ENCODE data around the gene NQO1. TPM values are rescaled to one million over a fixed set of nuclear protein-coding genes. Genes with fewer than 3 reads are reported as not detected.

The NQO1 gene
- total and polyA plus RNA-seq, 2 donors: 12.1 to 92.5 TPM

DNA sequence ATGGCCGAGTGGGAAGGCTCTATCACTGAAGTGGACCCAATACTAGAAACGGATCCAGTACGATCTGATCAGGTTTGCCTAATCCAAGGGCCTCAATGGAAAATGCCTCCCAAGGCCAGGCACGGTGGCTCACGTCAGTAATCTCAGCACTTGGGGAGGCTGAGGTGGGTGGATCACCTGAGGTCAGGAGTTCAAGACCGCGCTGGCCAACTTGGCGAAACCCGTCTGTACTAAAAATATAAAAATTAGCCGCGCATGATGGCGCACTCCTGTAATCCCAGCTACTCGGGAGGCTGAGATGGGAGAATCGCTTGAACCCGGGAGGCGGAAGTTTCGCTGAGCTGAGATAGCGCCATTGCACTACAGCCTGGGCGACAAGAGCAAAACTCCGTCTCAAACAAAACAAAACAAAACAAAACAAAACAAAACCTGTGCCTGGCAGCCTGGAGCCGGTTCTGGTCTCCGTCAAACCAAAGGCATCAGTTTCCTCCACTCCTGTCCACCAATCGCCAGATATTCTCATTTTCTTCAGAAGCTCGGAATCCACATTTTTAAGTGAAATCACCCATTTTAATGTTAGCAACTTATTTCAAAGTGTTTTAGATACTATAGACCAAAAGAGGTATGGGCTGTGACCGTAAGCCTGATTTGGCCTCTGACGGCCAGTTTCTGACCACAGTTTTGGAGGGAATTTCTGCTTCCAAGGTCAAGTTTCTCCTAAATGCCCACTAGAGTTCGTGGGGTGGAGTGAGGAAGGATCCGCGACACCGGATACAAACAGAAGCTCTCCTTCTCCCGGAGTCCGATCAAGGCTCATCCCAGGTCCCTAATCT is 664 bp downstream of the NQO1 start:
- DNase-seq (ENCODE audit: extremely low spot score): no peak
- 68% methylated on average over 32 of the region's 32 CpGs for WGBS
- Histone ChIP-seq H3K36me3 (ENCODE audit: insufficient read depth) (no peaks in the 10 kb centered on the region), H3K4me1 (ENCODE audit: insufficient read depth) (no peaks in the 10 kb centered on the region), H3K27ac (ENCODE audit: low read depth) (peak overlapping the region; percentile 65), H3K4me3 (ENCODE audit: low read depth, low read length) (peak overlapping the region; percentile 49)

DNA sequence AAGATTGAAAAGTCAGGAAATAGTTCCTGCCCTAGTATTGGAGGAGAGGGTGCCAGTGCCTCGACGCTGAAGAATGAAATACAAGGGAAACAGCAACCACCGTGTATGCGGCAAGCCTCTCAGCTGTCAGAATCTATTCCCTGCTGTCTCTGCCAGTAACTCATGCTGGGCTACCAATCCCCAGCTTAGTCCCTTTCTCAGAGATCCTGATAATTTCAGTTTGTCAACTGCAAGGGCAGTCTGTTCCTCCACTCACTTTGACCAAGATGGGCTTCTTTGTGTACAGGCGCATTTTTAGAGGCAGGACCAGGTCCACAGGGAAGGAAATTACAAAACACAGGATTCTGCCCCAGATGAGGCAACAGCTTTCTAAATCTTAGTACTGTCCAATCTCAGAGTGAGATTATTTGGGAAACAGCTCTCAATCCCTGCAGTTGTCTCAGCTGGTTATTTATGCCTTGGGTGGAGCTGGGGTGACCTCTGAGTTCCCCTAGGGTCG is 1.3 kb downstream of the NQO1 start:
- H3K36me3 ChIP-seq (ENCODE audit: insufficient read depth): no peaks in the 10 kb centered on the region
- no peak overlapping the region for H3K27ac ChIP-seq (ENCODE audit: low read depth)
- no peaks in the 10 kb centered on the region for H3K4me1 ChIP-seq (ENCODE audit: insufficient read depth)
- no peak overlapping the region for H3K4me3 ChIP-seq (ENCODE audit: low read depth, low read length)
- DNase-seq (ENCODE audit: extremely low spot score): no peak
- WGBS: 67% methylated on average over 6 of the region's 6 CpGs

DNA sequence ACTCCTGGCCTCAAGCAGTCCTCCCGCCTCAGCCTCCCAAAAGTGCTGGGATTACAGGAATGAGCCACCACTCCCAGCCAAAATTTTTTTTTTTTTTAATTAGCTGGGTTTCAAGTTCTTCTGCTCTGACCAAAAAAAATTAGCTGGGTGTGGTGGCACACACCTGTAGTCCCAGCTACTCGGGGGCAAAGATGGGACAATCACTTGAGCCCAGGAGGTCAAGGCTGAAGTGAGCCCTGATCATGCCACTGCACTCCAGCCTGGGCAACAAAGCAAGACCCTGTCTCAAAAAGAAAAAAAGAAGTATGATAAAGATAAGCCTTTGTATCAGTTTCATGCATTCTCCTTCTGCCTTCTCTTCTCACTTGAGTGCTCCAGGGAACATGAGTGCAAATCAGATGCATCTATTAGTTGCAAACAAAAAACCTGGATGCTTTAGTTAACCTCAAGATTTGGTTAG is 1.9 kb downstream of the NQO1 start:
- no peak for DNase-seq (ENCODE audit: extremely low spot score)
- WGBS: over 99% methylated on average over 2 of the region's 2 CpGs
- H3K27ac ChIP-seq (ENCODE audit: low read depth): no peak overlapping the region
- H3K36me3 ChIP-seq (ENCODE audit: insufficient read depth): no peaks in the 10 kb centered on the region
- H3K4me1 ChIP-seq (ENCODE audit: insufficient read depth): no peaks in the 10 kb centered on the region
- no peak overlapping the region for H3K4me3 ChIP-seq (ENCODE audit: low read depth, low read length)

DNA sequence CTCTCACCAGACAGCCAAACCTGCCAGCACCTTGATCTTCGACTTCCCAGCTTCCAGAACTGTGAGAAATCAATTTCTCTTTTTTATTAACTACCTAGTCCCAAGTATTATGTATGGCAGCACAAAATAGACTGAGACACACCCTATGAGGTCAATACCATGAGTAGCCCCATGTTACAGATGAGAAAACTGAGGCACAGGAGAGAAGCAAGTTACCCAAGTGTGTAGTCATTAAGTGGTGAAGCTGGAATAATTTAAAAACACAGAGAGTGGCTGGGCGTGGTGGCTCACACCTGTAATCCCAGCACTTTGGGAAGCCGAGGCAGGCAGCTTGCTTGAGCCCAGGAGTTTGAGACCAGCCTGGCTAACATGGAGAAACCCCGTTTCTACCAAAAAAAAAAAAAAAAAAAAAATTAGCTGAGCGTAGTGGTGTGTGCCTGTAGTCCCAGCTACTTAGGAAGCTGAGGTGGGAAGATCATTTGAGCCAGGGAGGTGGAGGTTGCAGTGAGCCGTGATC is 4.9 kb downstream of the NQO1 start:
- no peak for DNase-seq (ENCODE audit: extremely low spot score)
- H3K4me1 ChIP-seq (ENCODE audit: insufficient read depth): no peaks in the 10 kb centered on the region
- 91% methylated on average over 6 of the region's 6 CpGs for WGBS
- H3K4me3 ChIP-seq (ENCODE audit: low read depth, low read length): no peak overlapping the region
- H3K27ac ChIP-seq (ENCODE audit: low read depth): no peak overlapping the region
- no peaks in the 10 kb centered on the region for H3K36me3 ChIP-seq (ENCODE audit: insufficient read depth)

DNA sequence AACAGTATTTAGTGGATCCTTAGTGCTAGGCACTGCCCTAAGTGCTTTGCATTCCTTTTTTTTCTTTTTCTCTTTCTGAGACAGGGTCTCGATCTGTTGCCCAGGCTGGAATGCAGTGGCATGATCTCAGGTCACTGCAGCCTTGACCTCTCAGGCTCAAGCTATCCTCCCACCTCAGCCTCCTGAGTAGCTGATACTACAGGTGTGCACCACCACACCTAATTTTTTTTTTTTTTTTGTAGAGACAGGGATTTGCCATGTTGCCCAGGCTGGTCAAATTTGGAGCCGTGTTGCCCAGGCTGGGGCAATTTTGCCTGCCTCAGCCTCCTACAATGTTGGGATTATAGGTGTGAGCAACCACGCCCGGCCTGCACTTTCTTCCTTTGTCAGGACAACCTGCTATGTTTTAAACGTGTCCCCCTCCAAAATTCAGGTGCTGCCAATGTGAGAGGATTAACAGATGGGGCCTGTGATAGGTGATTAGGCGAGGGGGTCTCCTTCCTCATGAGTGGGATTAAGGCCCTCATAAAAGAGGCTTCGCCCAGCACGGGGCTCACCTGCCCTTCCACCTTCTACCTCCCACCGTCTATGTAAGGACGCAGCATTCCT is 5.4 kb downstream of the NQO1 start:
- no peaks in the 10 kb centered on the region for H3K4me1 ChIP-seq (ENCODE audit: insufficient read depth)
- no peak for DNase-seq (ENCODE audit: extremely low spot score)
- H3K36me3 ChIP-seq (ENCODE audit: insufficient read depth): no peaks in the 10 kb centered on the region
- 92% methylated on average over 10 of the region's 10 CpGs for WGBS
- no peak overlapping the region for H3K27ac ChIP-seq (ENCODE audit: low read depth)
- H3K4me3 ChIP-seq (ENCODE audit: low read depth, low read length): no peak overlapping the region

DNA sequence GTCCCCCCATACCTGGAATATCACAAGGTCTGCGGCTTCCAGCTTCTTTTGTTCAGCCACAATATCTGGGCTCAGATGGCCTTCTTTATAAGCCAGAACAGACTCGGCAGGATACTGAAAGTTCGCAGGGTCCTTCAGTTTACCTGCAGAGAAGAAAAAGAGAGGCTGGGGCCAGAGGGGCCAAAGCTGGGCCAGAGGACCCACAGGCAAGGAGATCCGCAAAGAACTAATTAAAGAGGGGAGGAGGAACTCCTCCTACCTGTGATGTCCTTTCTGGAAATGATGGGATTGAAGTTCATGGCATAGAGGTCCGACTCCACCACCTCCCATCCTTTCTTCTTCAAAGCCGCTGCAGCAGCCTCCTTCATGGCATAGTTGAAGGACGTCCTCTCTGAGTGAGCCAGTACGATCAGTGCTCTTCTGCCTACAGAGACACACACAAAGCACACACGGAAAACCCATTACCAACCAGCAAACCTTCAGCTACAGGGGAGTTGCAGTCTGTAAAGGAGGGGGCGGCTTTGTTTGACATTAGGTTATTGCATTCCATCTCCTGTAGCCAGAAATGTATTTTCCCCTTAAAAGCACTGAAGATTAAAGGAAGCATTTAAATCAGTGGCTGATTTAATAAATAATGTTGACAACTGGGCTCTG is 8.1 kb downstream of the NQO1 start:
- H3K4me1 ChIP-seq (ENCODE audit: insufficient read depth): no peaks in the 10 kb centered on the region
- H3K36me3 ChIP-seq (ENCODE audit: insufficient read depth): no peaks in the 10 kb centered on the region
- H3K4me3 ChIP-seq (ENCODE audit: low read depth, low read length): no peak overlapping the region
- H3K27ac ChIP-seq (ENCODE audit: low read depth): no peak overlapping the region
- 80% methylated on average over 10 of the region's 10 CpGs for WGBS
- DNase-seq (ENCODE audit: extremely low spot score): no peak

DNA sequence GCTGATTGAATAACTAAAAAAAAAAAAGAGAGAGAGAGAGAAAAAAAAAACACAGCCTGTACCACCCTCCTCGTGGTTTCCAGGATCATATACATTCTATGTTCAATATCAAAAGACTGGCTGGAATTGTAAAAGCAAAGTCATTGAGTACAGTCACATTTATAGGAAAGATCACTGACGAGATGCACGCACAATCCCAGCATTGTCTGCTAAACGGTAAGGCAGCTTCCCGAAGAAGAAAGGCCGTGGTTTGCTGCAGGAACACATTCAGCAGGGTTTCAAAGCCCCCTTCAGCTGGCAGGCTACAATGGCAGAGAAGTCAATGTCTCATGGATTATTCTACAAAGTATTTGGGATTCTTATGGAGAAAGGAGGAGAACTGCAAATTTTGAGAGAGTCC is 9.3 kb downstream of the NQO1 start:
- Histone ChIP-seq H3K4me1 (ENCODE audit: insufficient read depth) (no peaks in the 10 kb centered on the region), H3K27ac (ENCODE audit: low read depth) (no peak overlapping the region), H3K36me3 (ENCODE audit: insufficient read depth) (no peaks in the 10 kb centered on the region), H3K4me3 (ENCODE audit: low read depth, low read length) (no peak overlapping the region)
- no peak for DNase-seq (ENCODE audit: extremely low spot score)
- 82% methylated on average over 6 of the region's 6 CpGs for WGBS

DNA sequence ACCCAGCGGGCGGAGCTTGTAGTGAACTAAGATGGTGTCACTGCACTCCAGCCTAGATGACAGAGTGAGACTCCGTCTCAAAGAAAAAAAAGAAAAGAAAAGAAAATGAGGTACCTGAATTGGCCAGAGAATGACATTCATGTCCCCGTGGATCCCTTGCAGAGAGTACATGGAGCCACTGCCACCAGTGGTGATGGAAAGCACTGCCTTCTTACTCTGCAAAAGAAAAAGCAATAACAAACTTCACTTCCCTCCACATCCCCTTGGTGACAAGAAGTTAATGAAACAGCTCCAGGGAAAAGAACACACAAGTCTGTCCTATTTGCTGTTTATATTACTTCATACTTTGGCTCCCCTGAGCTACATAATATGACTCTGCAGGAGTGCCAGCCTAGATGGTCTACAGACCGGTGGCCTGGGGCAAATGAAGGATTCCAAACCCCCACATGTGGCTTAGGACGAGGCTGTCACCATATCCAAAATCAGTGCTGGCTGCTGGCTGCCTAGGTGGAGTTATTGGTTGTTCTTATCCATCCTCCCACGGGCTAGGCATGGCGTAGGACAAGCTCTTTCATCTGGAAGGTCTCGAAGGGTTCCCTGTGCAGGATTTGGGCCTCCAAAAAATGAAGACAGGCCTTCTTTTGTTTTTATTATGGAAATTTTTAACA is 13.3 kb downstream of the NQO1 start:
- Histone ChIP-seq H3K36me3 (ENCODE audit: insufficient read depth) (no peaks in the 10 kb centered on the region), H3K4me3 (ENCODE audit: low read depth, low read length) (no peak overlapping the region), H3K4me1 (ENCODE audit: insufficient read depth) (no peaks in the 10 kb centered on the region), H3K27ac (ENCODE audit: low read depth) (no peak overlapping the region)
- 91% methylated on average over 9 of the region's 9 CpGs for WGBS
- DNase-seq (ENCODE audit: extremely low spot score): no peak

DNA sequence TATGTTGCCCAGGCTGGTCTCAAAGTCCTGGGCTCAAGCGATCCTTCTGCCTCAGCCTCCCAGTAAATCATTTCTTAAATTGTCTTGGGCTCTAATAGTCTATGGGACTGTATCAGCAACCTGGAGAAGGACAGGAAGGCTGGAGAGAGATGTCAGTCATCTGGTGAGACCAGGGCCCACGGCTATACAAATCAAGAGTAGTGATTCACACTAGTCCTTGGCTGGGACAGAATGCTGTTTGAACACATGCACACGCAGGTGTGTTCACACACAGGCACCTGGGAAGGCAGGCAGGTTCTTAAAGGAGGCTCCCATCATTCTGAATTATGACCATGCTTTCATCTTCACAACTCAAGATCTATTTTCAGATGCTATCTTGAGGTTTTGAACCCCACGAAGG is 14.1 kb downstream of the NQO1 start:
- Histone ChIP-seq H3K4me1 (ENCODE audit: insufficient read depth) (no peaks in the 10 kb centered on the region), H3K36me3 (ENCODE audit: insufficient read depth) (no peaks in the 10 kb centered on the region), H3K27ac (ENCODE audit: low read depth) (no peak overlapping the region), H3K4me3 (ENCODE audit: low read depth, low read length) (no peak overlapping the region)
- DNase-seq (ENCODE audit: extremely low spot score): no peak
- 90% methylated on average over 4 of the region's 4 CpGs for WGBS

DNA sequence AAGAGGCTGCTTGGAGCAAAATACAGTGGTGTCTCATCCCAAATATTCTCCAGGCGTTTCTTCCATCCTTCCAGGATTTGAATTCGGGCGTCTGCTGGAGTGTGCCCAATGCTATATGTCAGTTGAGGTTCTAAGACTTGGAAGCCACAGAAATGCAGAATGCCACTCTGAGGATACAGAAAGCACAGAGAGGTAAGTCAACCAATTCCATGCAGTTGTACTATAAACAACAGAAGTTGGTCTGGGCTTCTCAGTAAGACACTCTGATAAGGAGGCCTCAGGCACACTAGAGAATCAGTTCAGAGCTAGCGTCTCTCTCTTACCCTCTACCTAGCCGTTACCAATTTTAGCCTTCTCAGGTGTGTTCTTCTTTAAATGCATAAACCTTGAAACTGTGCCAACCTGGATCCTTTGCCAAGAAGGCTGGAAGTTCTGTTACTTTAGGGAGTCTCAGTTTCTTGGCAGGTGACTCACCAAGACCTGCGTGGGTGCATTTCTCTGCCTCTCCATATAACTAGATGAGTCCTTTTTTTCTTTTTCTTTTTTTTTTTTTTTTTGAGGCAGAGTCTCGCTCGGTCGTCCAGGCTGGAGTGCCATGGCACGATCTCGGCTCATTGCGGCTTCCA is 15.1 kb downstream of the NQO1 start:
- WGBS: 74% methylated on average over 12 of the region's 12 CpGs
- H3K27ac ChIP-seq (ENCODE audit: low read depth): no peak overlapping the region
- no peaks in the 10 kb centered on the region for H3K36me3 ChIP-seq (ENCODE audit: insufficient read depth)
- H3K4me1 ChIP-seq (ENCODE audit: insufficient read depth): no peaks in the 10 kb centered on the region
- DNase-seq (ENCODE audit: extremely low spot score): no peak
- H3K4me3 ChIP-seq (ENCODE audit: low read depth, low read length): no peak overlapping the region

DNA sequence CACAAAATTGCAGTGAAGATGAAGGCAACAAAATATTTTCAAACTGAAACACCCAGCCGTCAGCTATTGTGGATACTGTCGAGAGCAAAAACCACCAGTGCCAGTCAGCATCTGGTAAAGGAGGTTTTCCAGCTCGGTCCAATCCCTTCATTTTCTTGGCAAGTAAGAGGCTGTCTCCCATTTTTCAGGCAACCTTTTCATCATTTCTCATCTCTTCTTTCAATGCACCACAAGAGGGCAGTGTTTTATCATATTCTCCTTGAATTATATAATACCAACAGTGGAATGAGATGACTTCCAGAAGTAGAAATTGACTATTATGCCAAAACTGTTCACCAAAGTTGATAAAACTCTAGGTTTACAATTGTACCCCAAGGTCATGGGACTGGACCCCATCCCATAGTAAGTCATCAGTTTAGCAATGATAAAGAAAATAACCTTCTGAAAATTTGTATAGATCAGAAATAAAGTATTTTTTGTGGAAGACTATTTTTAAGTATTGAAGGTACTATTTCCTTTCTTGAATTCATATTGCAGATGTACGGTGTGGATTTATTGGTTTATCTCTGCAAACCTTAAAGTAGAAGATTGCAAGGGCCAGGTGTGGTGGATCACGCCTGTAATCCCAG is 16.8 kb downstream of the NQO1 start:
- peak; percentile 59 for DNase-seq (ENCODE audit: extremely low spot score)
- 36% methylated on average over 5 of the region's 5 CpGs for WGBS
- no peak overlapping the region for H3K27ac ChIP-seq (ENCODE audit: low read depth)
- no peaks in the 10 kb centered on the region for H3K36me3 ChIP-seq (ENCODE audit: insufficient read depth)
- no peaks in the 10 kb centered on the region for H3K4me1 ChIP-seq (ENCODE audit: insufficient read depth)
- no peak overlapping the region for H3K4me3 ChIP-seq (ENCODE audit: low read depth, low read length)

DNA sequence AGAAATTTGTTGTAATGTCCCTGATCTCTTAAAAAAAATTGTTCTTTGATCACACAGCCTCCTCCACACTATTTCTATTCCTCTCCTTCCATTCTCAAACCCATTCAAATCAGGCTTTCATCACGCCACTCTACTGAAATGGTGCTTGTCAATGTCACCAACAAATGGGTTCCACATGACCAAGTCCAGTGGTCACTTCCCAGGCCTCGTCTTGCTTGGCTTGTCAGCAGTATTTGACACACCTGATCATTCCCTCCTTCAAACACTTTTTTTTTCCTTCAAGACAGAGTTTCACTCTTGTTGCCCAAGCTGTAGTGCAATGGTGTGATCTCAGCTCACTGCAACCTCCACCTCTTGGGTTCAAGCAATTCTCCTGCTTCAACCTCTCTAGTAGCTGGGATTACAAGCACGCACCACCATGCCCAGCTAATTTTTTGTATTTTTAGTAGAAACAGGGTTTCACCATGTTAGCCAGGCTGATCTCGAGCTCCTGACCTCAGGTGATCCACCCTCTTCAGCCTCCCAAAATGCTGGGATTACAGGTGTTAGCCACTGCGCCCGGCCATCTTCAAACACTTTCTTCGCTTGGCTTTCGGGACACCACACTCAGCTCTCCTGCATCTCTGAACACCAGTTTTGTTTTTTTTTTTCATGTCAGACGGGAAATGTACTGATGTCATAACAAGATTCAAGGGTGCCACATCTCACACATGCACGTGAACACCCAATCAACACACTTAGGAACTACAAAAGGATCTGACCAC is 18.3 kb downstream of the NQO1 start:
- 86% methylated on average over 10 of the region's 10 CpGs for WGBS

More for the DNA sequence above, 18.3 kb downstream of the NQO1 start:
- no peak for DNase-seq (ENCODE audit: extremely low spot score)
- Histone ChIP-seq H3K36me3 (ENCODE audit: insufficient read depth) (no peaks in the 10 kb centered on the region), H3K4me1 (ENCODE audit: insufficient read depth) (no peaks in the 10 kb centered on the region), H3K27ac (ENCODE audit: low read depth) (no peak overlapping the region), H3K4me3 (ENCODE audit: low read depth, low read length) (no peak overlapping the region)
